ENCODE measurements around the gene PTCSC3. TPM values are rescaled to one million over a fixed set of nuclear protein-coding genes. Genes with fewer than 3 reads are reported as not detected.

The PTCSC3 gene
- total RNA-seq, 2 experiments from 2014 or later, result not detected

DNA sequence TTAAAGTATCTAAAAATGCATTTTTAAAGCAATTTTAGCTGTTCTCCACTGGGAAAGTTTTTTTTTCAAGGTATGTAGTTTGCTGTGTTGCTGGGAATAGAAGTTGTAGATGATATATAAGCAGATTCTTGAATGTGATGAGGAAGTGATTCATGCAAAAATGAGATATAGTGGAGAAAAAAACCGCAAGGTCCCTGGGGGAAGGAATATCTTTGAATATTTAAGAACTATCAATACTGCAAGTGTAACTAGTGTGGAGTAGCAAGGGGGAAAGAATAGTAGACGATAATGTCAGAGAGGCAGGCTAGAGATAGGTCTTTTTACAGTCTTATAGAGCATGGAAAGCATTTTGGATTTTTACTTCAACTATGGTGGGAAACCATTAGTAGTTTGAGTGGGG is 42.5 kb downstream of the PTCSC3 start:
- ATAC-seq (ENCODE audit: poor library complexity) (no peak), DNase-seq (no peak)
- H3K36me3 ChIP-seq (ENCODE audit: insufficient read depth, low read length), result no peaks in the 10 kb centered on the region
- no peaks in the 10 kb centered on the region for H3K9me3 ChIP-seq (ENCODE audit: control insufficient read depth in 1 of 2, insufficient read depth in 1 of 2, low read length in 2 of 2)
- TF ChIP-seq, protein P1, sequence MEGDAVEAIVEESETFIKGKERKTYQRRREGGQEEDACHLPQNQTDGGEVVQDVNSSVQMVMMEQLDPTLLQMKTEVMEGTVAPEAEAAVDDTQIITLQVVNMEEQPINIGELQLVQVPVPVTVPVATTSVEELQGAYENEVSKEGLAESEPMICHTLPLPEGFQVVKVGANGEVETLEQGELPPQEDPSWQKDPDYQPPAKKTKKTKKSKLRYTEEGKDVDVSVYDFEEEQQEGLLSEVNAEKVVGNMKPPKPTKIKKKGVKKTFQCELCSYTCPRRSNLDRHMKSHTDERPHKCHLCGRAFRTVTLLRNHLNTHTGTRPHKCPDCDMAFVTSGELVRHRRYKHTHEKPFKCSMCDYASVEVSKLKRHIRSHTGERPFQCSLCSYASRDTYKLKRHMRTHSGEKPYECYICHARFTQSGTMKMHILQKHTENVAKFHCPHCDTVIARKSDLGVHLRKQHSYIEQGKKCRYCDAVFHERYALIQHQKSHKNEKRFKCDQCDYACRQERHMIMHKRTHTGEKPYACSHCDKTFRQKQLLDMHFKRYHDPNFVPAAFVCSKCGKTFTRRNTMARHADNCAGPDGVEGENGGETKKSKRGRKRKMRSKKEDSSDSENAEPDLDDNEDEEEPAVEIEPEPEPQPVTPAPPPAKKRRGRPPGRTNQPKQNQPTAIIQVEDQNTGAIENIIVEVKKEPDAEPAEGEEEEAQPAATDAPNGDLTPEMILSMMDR (IDR thresholded peaks at IDR 0.05), result no peak
- no peaks in the 10 kb centered on the region for H3K9me3 Mint-ChIP-seq
- no peaks in the 10 kb centered on the region for H3K4me1 ChIP-seq (ENCODE audit: insufficient read depth, low read length)
- H3K27me3 ChIP-seq (ENCODE audit: control insufficient read depth in 1 of 2, insufficient read depth in 2 of 2, low read length in 2 of 2), result no peaks in the 10 kb centered on the region
- peaks cover 7% of the 10 kb centered on the region for H3K27me3 Mint-ChIP-seq
- ChIA-PET POLR2A (no interaction called here), CTCF (no interaction called here)
- no peak overlapping the region for H3K27ac ChIP-seq (ENCODE audit: low read depth in 1 of 2, low read length in 2 of 2)
- intact Hi-C loops (cut with DNase I, micrococcal nuclease), result no loop called here
- H3K27ac Mint-ChIP-seq, result no peak overlapping the region
- no peak overlapping the region for H3K4me3 ChIP-seq (ENCODE audit: low read length)
- H3K4me3 Mint-ChIP-seq, result no peak overlapping the region
- H3K4me1 Mint-ChIP-seq (ENCODE audit: low read depth), result no peaks in the 10 kb centered on the region
- no peaks in the 10 kb centered on the region for H3K36me3 Mint-ChIP-seq (ENCODE audit: low read depth)

- TF ChIP-seq, protein P1 (IDR thresholded peaks at IDR 0.05), result no peak
- no peak for DNase-seq
- POLR2A ChIA-PET, result no interaction called here
- CTCF ChIA-PET, result no interaction called here
- Mint-ChIP-seq H3K27ac (no peak overlapping the region), H3K27me3 (peaks cover 12% of the 10 kb centered on the region), H3K4me3 (no peak overlapping the region), H3K9me3 (no peaks in the 10 kb centered on the region), H3K36me3 (ENCODE audit: low read depth) (no peaks in the 10 kb centered on the region), H3K4me1 (ENCODE audit: low read depth) (no peaks in the 10 kb centered on the region)
- H3K4me3 ChIP-seq (ENCODE audit: low read length), result no peak overlapping the region
- no peaks in the 10 kb centered on the region for H3K4me1 ChIP-seq (ENCODE audit: insufficient read depth, low read length)
- H3K36me3 ChIP-seq (ENCODE audit: insufficient read depth, low read length), result no peaks in the 10 kb centered on the region
- H3K27ac ChIP-seq (ENCODE audit: low read depth in 1 of 2, low read length in 2 of 2), result no peak overlapping the region
- intact Hi-C loops (cut with DNase I, micrococcal nuclease), result no loop called here
- H3K9me3 ChIP-seq (ENCODE audit: control insufficient read depth in 1 of 2, insufficient read depth in 1 of 2, low read length in 2 of 2), result no peaks in the 10 kb centered on the region
- peaks cover 0 to 5% of the 10 kb centered on the region in 2 experiments for H3K27me3 ChIP-seq (ENCODE audit: control insufficient read depth in 1 of 2, insufficient read depth in 2 of 2, low read length in 2 of 2)
- no peak for ATAC-seq (ENCODE audit: poor library complexity)
Observed at GRCh38 chr14:36132826-36133225, 43.7 kb downstream of the PTCSC3 start.

DNA sequence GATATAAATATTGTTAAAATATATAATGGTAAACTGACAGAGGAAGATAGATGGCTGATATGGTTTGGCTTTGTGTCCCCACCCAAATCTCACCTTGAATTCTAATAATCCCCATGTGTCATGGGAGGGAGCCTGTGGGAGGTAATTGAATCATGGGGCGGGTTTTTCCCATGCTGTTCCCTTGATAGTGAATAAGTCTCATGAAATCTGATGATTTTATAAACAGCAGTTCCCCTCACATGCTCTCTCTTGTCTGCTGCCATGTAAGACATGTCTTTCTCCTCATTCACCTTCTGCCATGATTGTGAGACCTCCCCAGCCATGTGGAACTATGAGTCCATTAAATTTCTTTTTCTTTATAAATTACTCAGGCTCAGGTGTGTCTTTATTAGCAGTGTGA is 46.3 kb downstream of the PTCSC3 start:
- ChIA-PET POLR2A (no interaction called here), CTCF (no interaction called here)
- H3K4me1 ChIP-seq (ENCODE audit: insufficient read depth, low read length), result no peaks in the 10 kb centered on the region
- H3K4me3 Mint-ChIP-seq, result no peak overlapping the region
- no peaks in the 10 kb centered on the region for H3K9me3 ChIP-seq (ENCODE audit: control insufficient read depth in 1 of 2, insufficient read depth in 1 of 2, low read length in 2 of 2)
- intact Hi-C loops (cut with DNase I, micrococcal nuclease), result no loop called here
- no peak overlapping the region for H3K27ac ChIP-seq (ENCODE audit: low read depth in 1 of 2, low read length in 2 of 2)
- no peak for ATAC-seq (ENCODE audit: poor library complexity)
- no peak overlapping the region for H3K4me3 ChIP-seq (ENCODE audit: low read length)
- H3K36me3 Mint-ChIP-seq (ENCODE audit: low read depth), result no peaks in the 10 kb centered on the region
- no peaks in the 10 kb centered on the region for H3K4me1 Mint-ChIP-seq (ENCODE audit: low read depth)
- H3K27ac Mint-ChIP-seq, result no peak overlapping the region
- peaks cover 34% of the 10 kb centered on the region for H3K27me3 Mint-ChIP-seq
- TF ChIP-seq, protein P1 (IDR thresholded peaks at IDR 0.05), result no peak
- peaks cover 0 to 5% of the 10 kb centered on the region in 2 experiments for H3K27me3 ChIP-seq (ENCODE audit: control insufficient read depth in 1 of 2, insufficient read depth in 2 of 2, low read length in 2 of 2)
- DNase-seq, result no peak
- H3K36me3 ChIP-seq (ENCODE audit: insufficient read depth, low read length), result no peaks in the 10 kb centered on the region
- H3K9me3 Mint-ChIP-seq, result peaks cover under 1% of the 10 kb centered on the region
